Endothelial cell of umbilical vein (primary cell): Measurements from ENCODE around the gene GAB1. TPM values are rescaled to one million over a fixed set of nuclear protein-coding genes. Genes with fewer than 3 reads are reported as not detected.

Experiments
- BruUV-seq: library from RNA; stranded (reverse); fragments of 400-500 nt; replicated peaks from 2 replicates; lab custom pipeline; 2021; lab: Mats Ljungman, UMichigan
- CTCF ChIA-PET: fragments of 300-600, 350-600 bp; sonication (Branson Sonifier 250); formaldehyde crosslinking; loops from one replicate; lab custom pipeline; 2021; ENCODE audit warnings: antibody characterized with exemption, inconsistent platforms; lab: Charles Lee
- POLR2A ChIA-PET: fragments of 300-600, 350-600 bp; sonication (Branson Sonifier 250); formaldehyde crosslinking; loops from one replicate; lab custom pipeline; 2021; ENCODE audit warnings: antibody characterized with exemption, inconsistent platforms; lab: Charles Lee
- DNase-seq: peaks from one replicate; pipeline ENCODE4 v3.0.0-alpha.2; 2011; ENCODE audit warnings: low read depth, low spot score
- FAIRE-seq: peaks from 2 replicates; lab custom pipeline; 2011; peaks lifted over from hg19 to GRCh38; lab: Jason Lieb, UNC
- H2AFZ ChIP-seq: 2 replicates; pipeline ENCODE4 v1.6.0; 2012; ENCODE audit warnings: low read depth, low read length, control low read depth, inconsistent platforms
- H3K27ac ChIP-seq: 2 replicates; pipeline ENCODE4 v1.5.1; 2011; ENCODE audit warnings: low read depth, mild to moderate bottlenecking, control low read depth, low read length, moderate library complexity; ENCODE audit not compliant: insufficient read depth
- H3K27me3 ChIP-seq, 2 experiments: 2 replicates each; pipeline versions ENCODE4 v1.6.0 to v1.6.1; 2011; ENCODE audit warnings: low read length in 2 of 2, mixed read lengths in 1 of 2; ENCODE audit not compliant: control insufficient read depth in 2 of 2, insufficient read depth in 2 of 2
- H3K36me3 ChIP-seq, 2 experiments: 2 replicates in 1 of 2; 3 replicates in 1 of 2; pipeline ENCODE4 v1.5.1; 2011; ENCODE audit warnings: low read length in 2 of 2, mild to moderate bottlenecking in 1 of 2, moderate library complexity in 1 of 2; ENCODE audit not compliant: control insufficient read depth in 2 of 2, insufficient read depth in 2 of 2; ENCODE audit errors: extremely low read depth in 1 of 2
- H3K4me1 ChIP-seq: 3 replicates; pipeline ENCODE4 v1.5.1; 2011; ENCODE audit warnings: mild to moderate bottlenecking, low read length; ENCODE audit not compliant: control insufficient read depth, insufficient read depth; ENCODE audit errors: extremely low read depth
- H3K4me2 ChIP-seq: 2 replicates; pipeline ENCODE4 v1.6.1; 2011; ENCODE audit warnings: low read length, control low read depth, mixed read lengths; ENCODE audit not compliant: insufficient read depth
- H3K4me3 ChIP-seq, 3 experiments: fragments of 200-600 bp in 1 of 3; sonication (generic), shearing (Covaris generic) in 1 of 3; replicated peaks in 1 of 3; 2 replicates each; pipeline ENCODE4 v1.5.1; 2011 to 2016; ENCODE audit warnings: control low read depth in 3 of 3, low read length in 3 of 3, mild to moderate bottlenecking in 2 of 3, inconsistent platforms in 1 of 3, low read depth in 1 of 3, moderate library complexity in 1 of 3; ENCODE audit not compliant: insufficient read depth in 1 of 3
- H3K79me2 ChIP-seq: 2 replicates; pipeline ENCODE4 v1.6.0; 2012; ENCODE audit warnings: low read length, inconsistent platforms; ENCODE audit not compliant: control insufficient read depth, insufficient read depth
- H3K9ac ChIP-seq: replicated peaks from 2 replicates; pipeline ENCODE3; 2011; ENCODE audit warnings: low read length, control low read depth; ENCODE audit not compliant: insufficient read depth; ENCODE audit errors: extremely low read depth
- H3K9me1 ChIP-seq: replicated peaks from 3 replicates; pipeline ENCODE4 v1.6.0; 2011; ENCODE audit warnings: mild to moderate bottlenecking, low read length; ENCODE audit not compliant: control insufficient read depth, insufficient read depth; ENCODE audit errors: extremely low read depth
- H3K9me3 ChIP-seq: replicated peaks from 2 replicates; pipeline ENCODE4 v1.5.1; 2012; ENCODE audit warnings: low read length, inconsistent platforms; ENCODE audit not compliant: control insufficient read depth, insufficient read depth
- H4K20me1 ChIP-seq: replicated peaks from 2 replicates; pipeline ENCODE3; 2011; ENCODE audit warnings: mild to moderate bottlenecking, low read length; ENCODE audit not compliant: control insufficient read depth, insufficient read depth; ENCODE audit errors: extremely low read depth
- EZH2 ChIP-seq: IDR thresholded peaks from 2 replicates; pipeline ENCODE4 v1.6.1; 2012; ENCODE audit warnings: borderline replicate concordance, low read depth, mild to moderate bottlenecking, moderate library complexity, low read length, inconsistent platforms; ENCODE audit not compliant: severe bottlenecking
- FOS ChIP-seq: IDR thresholded peaks from 2 replicates; pipeline ENCODE4 v1.6.1; 2011; ENCODE audit warnings: mild to moderate bottlenecking, low read length, moderate library complexity, borderline replicate concordance; ENCODE audit not compliant: insufficient read depth
- GATA2 ChIP-seq: IDR thresholded peaks from 2 replicates; pipeline ENCODE4 v1.7.0; 2011; ENCODE audit warnings: low read depth, mild to moderate bottlenecking, moderate library complexity, mixed read lengths, low read length; ENCODE audit not compliant: insufficient read length, insufficient read depth
- JUN ChIP-seq: IDR thresholded peaks from 2 replicates; pipeline ENCODE4 v1.6.1; 2011; ENCODE audit warnings: borderline replicate concordance, low read depth; ENCODE audit not compliant: insufficient read length, insufficient read depth
- MYC ChIP-seq: IDR thresholded peaks from one replicate; pipeline ENCODE4 v1.6.1; 2011; ENCODE audit warnings: mild to moderate bottlenecking, low read depth, low read length
- POLR2A ChIP-seq: IDR thresholded peaks from 2 replicates; pipeline ENCODE4 v1.6.1; 2012; ENCODE audit warnings: low read depth, mild to moderate bottlenecking, control low read depth, low read length
- POLR2AphosphoS5 ChIP-seq: IDR thresholded peaks from 2 replicates; pipeline ENCODE4 v1.6.1; 2012; ENCODE audit warnings: low read depth, mild to moderate bottlenecking, control low read depth, low read length, moderate library complexity; ENCODE audit not compliant: insufficient read depth
- dilution Hi-C: fragments of 300-500 bp; cut with MboI; formaldehyde crosslinking; loops from one replicate; pipeline ENCODE4 v1.15.0; 2019; ENCODE audit warnings: low sequenced_read_pairs; ENCODE audit not compliant: extremely low pct_ligation_motif_present
- intact Hi-C: fragments of 100-400 bp; cut with micrococcal nuclease; formaldehyde crosslinking; loops from one replicate; pipeline ENCODE4 v1.10.0; 2022
- polyA plus RNA-seq, 4 experiments: library from polyadenylated mRNA; depleted of rRNA in 3 of 4; stranded (reverse) in 3 of 4; unstranded in 1 of 4; fragments of >200 nt; gene quantifications; 2 replicates each; pipeline versions ENCODE4 v1.2.1 to v1.2.3, GENCODE V29; 2011 to 2012; ENCODE audit warnings: missing spikeins in 1 of 4
- total RNA-seq: library from RNA; stranded (reverse); gene quantifications from 2 replicates; pipeline ENCODE4 v1.2.3, GENCODE V29; 2021
- TF ChIP-seq, protein P1 (sequence below), 2 donors: IDR thresholded peaks; 1 replicate in 1 of 2; 2 replicates in 1 of 2; pipeline ENCODE4 v1.5.1; 2011; ENCODE audit warnings: low read length in 2 of 2, mild to moderate bottlenecking in 2 of 2, moderate library complexity in 2 of 2, control low read depth in 1 of 2, inconsistent platforms in 1 of 2, low read depth in 1 of 2; ENCODE audit not compliant: insufficient read depth in 1 of 2; ENCODE audit errors: extremely low read depth in 1 of 2
- TF ChIP-seq, protein P2 (sequence below): IDR thresholded peaks from 2 replicates; pipeline ENCODE4 v1.6.1; 2011; ENCODE audit not compliant: insufficient read depth, insufficient read length

Gene GAB1
- total and polyA plus RNA-seq, 2 donors (not counting 3 experiments of a cell fraction or from before 2014, with no cell fraction given): 9.3 to 37.7 TPM

DNA sequence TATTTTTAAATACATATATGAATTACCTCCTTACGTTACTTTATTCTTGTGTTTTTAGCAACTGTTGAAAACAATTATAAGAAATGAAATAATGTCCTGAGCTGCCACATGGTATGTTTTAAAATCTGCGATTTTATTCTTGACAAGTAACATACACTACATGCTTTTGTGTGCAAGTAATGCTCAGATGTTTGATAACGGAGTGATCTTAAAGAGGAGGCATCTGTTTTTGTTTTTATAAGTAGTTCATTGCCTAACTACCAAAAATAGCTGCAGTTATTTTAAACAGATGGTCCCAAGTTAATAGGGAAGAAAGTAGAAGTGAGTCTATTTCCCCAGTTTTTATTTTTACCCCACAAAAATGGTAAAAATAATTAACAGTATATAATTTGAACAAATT, 55.2 kb downstream of the GAB1 start:
- intact Hi-C loops: no loop called here
- Histone ChIP-seq H3K4me1 (peaks cover 4% of the 10 kb centered on the region), H3K4me2 (no peak overlapping the region), H3K9me1 (no peaks in the 10 kb centered on the region), H3K9ac (no peak overlapping the region), H3K4me3 (no peak overlapping the region), H3K79me2 (no peaks in the 10 kb centered on the region), H3K27me3 (no peaks in the 10 kb centered on the region), H4K20me1 (no peaks in the 10 kb centered on the region), H3K9me3 (no peaks in the 10 kb centered on the region), H2AFZ (no peak overlapping the region), H3K27ac (no peak overlapping the region), H3K36me3 (no peaks in the 10 kb centered on the region)
- dilution Hi-C loops: no loop called here
- BruUV-seq: no TSS peak
- FAIRE-seq: no peak
- no peak for DNase-seq
- ChIA-PET POLR2A (no interaction called here), CTCF (interaction anchor here (1.5 to 1.6 kb wide), 2 partner anchors 17 to 41 kb away, joined by 3 read pairs; no protein-coding TSS in a partner anchor)
- TF ChIP-seq JUN (no peak), POLR2AphosphoS5 (no peak), MYC (no peak), EZH2 (no peak), GATA2 (no peak), POLR2A (no peak), FOS (no peak)
- TF ChIP-seq, protein P1, sequence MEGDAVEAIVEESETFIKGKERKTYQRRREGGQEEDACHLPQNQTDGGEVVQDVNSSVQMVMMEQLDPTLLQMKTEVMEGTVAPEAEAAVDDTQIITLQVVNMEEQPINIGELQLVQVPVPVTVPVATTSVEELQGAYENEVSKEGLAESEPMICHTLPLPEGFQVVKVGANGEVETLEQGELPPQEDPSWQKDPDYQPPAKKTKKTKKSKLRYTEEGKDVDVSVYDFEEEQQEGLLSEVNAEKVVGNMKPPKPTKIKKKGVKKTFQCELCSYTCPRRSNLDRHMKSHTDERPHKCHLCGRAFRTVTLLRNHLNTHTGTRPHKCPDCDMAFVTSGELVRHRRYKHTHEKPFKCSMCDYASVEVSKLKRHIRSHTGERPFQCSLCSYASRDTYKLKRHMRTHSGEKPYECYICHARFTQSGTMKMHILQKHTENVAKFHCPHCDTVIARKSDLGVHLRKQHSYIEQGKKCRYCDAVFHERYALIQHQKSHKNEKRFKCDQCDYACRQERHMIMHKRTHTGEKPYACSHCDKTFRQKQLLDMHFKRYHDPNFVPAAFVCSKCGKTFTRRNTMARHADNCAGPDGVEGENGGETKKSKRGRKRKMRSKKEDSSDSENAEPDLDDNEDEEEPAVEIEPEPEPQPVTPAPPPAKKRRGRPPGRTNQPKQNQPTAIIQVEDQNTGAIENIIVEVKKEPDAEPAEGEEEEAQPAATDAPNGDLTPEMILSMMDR (IDR thresholded peaks at IDR 0.05; ENCODE audit: extremely low read depth in 1 of 2, insufficient read depth in 1 of 2, low read depth in 1 of 2, low read length in 2 of 2): no peak
- TF ChIP-seq, protein P2, sequence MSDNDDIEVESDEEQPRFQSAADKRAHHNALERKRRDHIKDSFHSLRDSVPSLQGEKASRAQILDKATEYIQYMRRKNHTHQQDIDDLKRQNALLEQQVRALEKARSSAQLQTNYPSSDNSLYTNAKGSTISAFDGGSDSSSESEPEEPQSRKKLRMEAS: no peak
